GM12875 (cell line): ENCODE data around the gene ADAMTS6.

Experiments
- H3K4me3 ChIP-seq: one replicate; pipeline ENCODE4 v1.5.1; 2011; ENCODE audit warnings: low read depth, low read length, control low read depth
- CTCF ChIP-seq: IDR thresholded peaks from 2 replicates; pipeline ENCODE4 v1.5.1; 2011; ENCODE audit warnings: low read depth, mild to moderate bottlenecking, control low read depth, inconsistent platforms, low read length, moderate library complexity, borderline replicate concordance; ENCODE audit not compliant: insufficient read depth

ADAMTS6 gene

GRCh38 chr5:65426656-65427055, 55.1 kb downstream of the ADAMTS6 start:
- no peak overlapping the region for H3K4me3 ChIP-seq
- no peak for TF ChIP-seq CTCF

GRCh38 chr5:65423623-65424022, 58.1 kb downstream of the ADAMTS6 start:
- H3K4me3 ChIP-seq: no peak overlapping the region
- TF ChIP-seq CTCF: no peak

- TF ChIP-seq CTCF: no peak
- no peak overlapping the region for H3K4me3 ChIP-seq
These were observed 63.1 kb downstream of the ADAMTS6 start for GRCh38 chr5:65418661-65419060.

GRCh38 chr5:65413822-65414221, 67.9 kb downstream of the ADAMTS6 start:
- no peak for TF ChIP-seq CTCF
- H3K4me3 ChIP-seq: no peak overlapping the region

- TF ChIP-seq CTCF: no peak
- H3K4me3 ChIP-seq: no peak overlapping the region
These were observed 68.9 kb downstream of the ADAMTS6 start for GRCh38 chr5:65412842-65413241.

- H3K4me3 ChIP-seq: no peak overlapping the region
- TF ChIP-seq CTCF: no peak
These were observed 70.4 kb downstream of the ADAMTS6 start for GRCh38 chr5:65411356-65411755.

GRCh38 chr5:65395526-65396155, 86.1 kb downstream of the ADAMTS6 start:
- H3K4me3 ChIP-seq: no peak overlapping the region
- no peak for TF ChIP-seq CTCF
